GM18505 (cell line): ENCODE data around the gene KIF26A.

Source experiments
- ATAC-seq: cut with Tn5 transposase; IDR thresholded peaks from one replicate; pipeline ENCODE4 v1.9.1; 2021; ENCODE audit not compliant: unreplicated experiment
- POLR2A ChIP-seq: IDR thresholded peaks from 4 replicates; pipeline ENCODE4 v1.6.1; 2011; ENCODE audit warnings: borderline replicate concordance; ENCODE audit not compliant: insufficient read depth, insufficient read length; ENCODE audit errors: extremely low read depth

KIF26A gene

DNA sequence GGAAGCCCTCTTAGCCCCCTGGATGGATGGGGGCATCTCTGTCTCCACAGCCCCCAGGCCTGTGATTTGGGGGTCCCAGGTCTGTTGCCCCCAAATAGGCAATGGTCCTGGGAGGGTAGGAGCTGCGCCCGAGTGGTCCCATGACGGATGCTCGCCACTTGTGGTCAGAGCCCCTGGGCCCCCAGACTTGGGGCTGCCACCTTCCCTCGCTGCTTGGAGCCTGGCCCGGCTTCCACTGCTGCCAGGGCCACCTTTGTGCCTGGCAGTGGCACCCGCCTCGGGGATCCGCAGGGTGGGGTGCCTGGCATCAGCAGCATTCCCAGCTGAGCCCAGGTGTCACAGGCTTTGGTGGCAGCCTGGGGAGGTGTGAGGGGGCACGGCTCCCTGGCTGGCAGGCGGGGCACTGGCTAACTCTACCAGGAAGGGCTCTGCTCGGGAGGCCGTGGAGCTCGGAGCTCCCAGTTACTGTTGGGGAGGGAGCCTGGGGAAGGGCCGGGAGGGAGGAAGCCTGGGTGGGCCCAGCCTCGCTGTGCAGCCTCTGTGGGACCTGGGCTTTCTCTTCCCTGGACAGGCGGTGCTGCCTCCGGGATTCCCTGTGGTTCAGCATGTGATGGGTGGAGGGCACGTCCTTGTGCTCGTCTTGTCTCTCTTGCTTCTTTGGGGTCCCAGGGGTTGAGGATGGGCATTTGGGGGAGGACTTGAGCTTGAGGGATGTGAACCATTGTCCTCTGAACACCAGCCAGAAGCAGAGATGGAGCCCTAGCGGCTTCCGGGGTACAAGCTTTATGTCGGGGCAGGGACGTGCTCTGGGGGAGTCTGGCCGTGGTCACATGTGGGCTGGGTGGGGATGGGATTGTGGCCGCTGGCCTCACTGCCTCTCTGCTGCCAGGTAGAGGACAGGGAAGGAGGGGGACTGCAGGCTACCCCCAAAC is 5.4 kb downstream of the KIF26A start:
- ATAC-seq, result no peak
- no peak for TF ChIP-seq POLR2A

- TF ChIP-seq POLR2A, result no peak
Observed at GRCh38 chr14:104144453-104144790, 6.0 kb downstream of the KIF26A start.

DNA sequence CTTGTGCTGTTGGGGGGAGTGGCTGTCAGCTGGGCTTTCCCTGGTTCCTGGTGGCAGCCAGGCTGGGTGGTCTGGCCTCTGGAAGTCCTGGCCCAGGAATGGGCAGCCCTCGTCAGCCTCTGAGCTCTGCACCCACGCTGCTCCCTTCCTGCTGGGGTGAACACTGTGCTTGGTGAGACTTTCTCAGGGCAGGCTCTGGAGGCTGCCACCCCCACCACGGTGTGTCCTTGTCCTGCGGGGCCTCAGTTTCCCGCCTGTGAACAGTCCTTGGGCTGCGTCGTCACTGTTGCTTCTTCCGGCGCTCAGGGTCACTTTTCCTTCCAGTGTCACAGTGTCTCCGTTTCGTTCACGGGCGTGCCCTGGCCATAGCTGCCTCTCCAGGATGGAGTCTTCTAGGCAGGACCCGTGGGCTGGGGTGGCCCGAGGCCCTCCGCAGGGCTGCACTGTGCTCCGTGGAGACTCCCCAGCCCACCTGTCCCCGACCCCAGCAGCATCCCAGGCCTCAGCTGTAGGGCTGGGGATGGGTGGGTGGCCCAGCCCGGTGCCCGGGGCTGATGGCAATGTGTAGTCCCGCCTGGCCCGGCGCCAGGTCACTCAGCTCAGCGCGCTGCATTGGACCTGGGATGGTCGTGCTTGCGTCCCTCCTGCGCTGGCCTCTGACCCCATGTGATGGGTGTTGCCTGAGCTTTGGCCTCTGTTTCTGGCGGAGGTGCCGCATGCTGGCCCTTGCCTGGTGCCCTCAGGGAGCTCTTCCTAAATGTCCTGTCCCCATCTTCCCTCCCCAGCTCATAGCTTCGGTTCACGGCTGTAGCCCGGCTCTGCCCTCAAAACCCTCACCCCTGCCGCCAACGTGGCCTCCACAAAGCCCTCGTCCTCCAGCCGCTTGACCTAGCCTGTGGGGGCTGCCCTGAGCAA is 6.8 kb downstream of the KIF26A start:
- TF ChIP-seq POLR2A, result no peak
- no peak for ATAC-seq

More at GRCh38 chr14:104144453-104144790, 6.0 kb downstream of the KIF26A start:
- no peak for ATAC-seq

DNA sequence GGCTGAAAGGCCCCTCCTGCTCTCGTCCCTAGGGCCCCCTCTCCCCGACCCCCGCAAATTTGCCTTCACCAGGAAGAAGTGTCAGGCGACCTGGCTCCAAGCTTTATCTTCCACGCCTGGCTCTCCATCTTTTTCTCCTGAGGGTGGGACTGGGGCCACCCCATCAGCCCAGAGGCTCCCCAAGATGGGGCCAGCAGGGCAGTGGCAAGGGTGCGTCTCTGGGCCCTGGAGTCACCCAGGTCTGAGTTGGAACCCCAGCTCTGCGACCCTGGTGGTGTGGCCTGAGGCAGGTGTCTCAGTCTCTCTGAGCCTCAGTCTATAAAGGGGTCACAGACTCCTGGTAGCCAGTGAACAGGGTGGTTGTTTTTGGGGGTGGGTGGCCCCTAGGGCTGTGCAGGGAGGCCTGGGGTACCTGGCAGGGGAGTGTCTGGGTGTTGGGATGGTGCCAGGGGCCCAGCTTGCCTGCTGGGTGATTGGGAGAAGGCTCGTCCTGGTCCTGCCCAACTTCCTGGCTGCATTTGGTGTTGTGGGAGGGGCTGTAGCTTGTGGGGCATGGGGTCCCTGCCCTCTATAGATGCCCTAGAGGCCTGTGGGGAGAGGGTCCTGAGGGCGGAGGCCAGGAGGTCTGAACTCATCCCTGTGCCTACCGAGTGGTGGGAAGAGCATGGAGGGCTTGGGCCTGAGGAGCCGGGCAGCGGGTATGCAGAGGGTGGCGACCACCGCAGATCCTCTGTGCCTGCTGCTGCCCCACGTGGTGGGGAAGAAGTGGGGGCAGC is 7.6 kb downstream of the KIF26A start:
- ATAC-seq, result no peak
- TF ChIP-seq POLR2A, result no peak

- no peak for ATAC-seq
- no peak for TF ChIP-seq POLR2A
Observed at GRCh38 chr14:104146651-104147345, 8.4 kb downstream of the KIF26A start.

DNA sequence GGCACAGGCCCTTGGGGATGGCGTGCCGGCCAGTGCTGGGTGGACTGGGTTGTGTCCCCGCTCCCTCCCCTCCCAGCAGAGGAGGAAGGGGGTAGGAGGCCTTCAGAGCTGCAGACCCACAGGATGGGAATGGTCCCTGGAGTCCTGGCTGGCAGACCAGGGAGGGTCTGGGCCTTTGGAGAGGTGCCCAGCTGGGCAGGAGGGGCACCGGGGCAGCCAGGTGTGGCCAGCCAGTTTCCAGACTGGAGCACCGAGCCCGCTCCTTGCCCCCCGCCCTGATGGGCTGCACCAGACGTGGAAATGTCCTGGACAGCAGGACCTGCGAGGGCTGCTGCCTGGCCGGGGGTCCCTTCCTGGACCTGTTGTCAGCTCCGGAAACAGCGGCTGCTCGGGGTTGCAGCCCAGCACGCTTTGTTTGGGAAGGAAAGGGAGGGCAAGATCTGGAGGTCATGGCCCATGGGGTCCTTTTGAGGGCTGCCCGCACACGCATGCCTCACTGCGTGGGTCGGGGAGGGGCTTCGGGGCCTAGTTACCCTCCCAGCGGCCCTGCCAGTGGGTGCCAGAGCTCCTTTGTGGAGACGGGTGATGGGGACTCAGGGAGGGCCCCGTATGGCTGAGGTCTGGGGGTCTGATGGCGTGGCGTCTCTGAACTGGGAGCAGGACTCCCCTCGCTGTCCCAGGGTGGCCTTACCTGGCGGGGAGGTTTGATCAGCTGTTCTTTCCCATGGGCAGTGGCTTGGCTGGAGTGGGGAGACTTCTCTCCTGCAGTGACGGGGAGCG is 9.1 kb downstream of the KIF26A start:
- ATAC-seq, result no peak
- TF ChIP-seq POLR2A, result no peak

GRCh38 chr14:104148433-104149277 is 10.3 kb downstream of the KIF26A start:
- ATAC-seq, result no peak
- TF ChIP-seq POLR2A, result no peak

- ATAC-seq, result no peak
Observed at GRCh38 chr14:104149278-104149595, 10.8 kb downstream of the KIF26A start.

DNA sequence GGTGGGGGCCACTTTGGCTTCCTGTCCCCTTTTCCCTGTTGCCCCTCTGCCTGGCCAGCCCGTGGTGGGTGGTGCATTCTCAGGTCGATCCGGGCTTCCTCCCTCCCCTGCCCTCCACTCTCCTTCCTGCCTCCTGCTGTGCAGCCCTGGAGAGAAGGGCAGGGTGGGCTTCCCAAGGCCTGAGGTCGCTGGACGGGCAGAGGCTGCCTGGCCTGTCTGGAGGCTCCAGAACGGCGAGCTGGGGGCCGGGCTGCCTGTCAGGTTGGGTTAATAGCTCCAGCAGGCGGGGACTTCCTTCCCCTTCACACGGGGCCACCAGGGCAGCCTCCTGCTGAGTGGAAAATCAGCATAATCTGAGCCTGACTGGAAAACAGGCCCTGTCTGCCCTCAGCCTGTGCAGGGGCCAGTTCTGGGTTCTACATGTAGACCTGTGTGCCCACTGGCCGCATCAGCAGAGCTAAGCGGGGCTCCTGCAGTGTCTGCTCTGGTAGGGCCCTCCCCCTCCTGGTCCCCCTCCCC is 11.3 kb downstream of the KIF26A start:
- TF ChIP-seq POLR2A, result no peak
- ATAC-seq, result no peak

More at GRCh38 chr14:104149278-104149595, 10.8 kb downstream of the KIF26A start:
- TF ChIP-seq POLR2A, result no peak

GRCh38 chr14:104150136-104151025 is 12.0 kb downstream of the KIF26A start:
- TF ChIP-seq POLR2A, result no peak
- ATAC-seq, result no peak
